ENCODE measurements around the gene IFIH1. TPM values are rescaled to one million over a fixed set of nuclear protein-coding genes. Genes with fewer than 3 reads are reported as not detected.
A peak's percentile ranks its signal among the peaks of the same experiment; 100 is the strongest.

Gene IFIH1
- total RNA-seq, 1 donor from 2014 or later, result 2.1 TPM

- Mint-ChIP-seq H3K36me3 (ENCODE audit: low read depth) (no peaks in the 10 kb centered on the region), H3K4me3 (ENCODE audit: unreplicated experiment) (no peak overlapping the region), H3K4me1 (ENCODE audit: low read depth) (peaks cover 48% of the 10 kb centered on the region), H3K27ac (ENCODE audit: unreplicated experiment) (no peak overlapping the region), H3K27me3 (ENCODE audit: low read depth) (no peaks in the 10 kb centered on the region), H3K9me3 (ENCODE audit: low read depth) (no peaks in the 10 kb centered on the region)
- no peak for DNase-seq (ENCODE audit: low spot score)
- TF ChIP-seq CTCF (IDR thresholded peaks at IDR 0.05), result no peak
Measured at GRCh38 chr2:162258169-162258568, 60.3 kb downstream of the IFIH1 start.

- no peak for TF ChIP-seq CTCF (IDR thresholded peaks at IDR 0.05)
- no peaks in the 10 kb centered on the region for H3K36me3 Mint-ChIP-seq (ENCODE audit: low read depth)
- H3K4me1 Mint-ChIP-seq (ENCODE audit: low read depth), result peaks cover 48% of the 10 kb centered on the region
- no peaks in the 10 kb centered on the region for H3K27me3 Mint-ChIP-seq (ENCODE audit: low read depth)
- H3K4me3 Mint-ChIP-seq (ENCODE audit: unreplicated experiment), result no peak overlapping the region
- H3K9me3 Mint-ChIP-seq (ENCODE audit: low read depth), result no peaks in the 10 kb centered on the region
- no peak for DNase-seq (ENCODE audit: low spot score)
- no peak overlapping the region for H3K27ac Mint-ChIP-seq (ENCODE audit: unreplicated experiment)
Measured at GRCh38 chr2:162257425-162257824, 61.1 kb downstream of the IFIH1 start.

- DNase-seq (ENCODE audit: low spot score), result no peak
- Mint-ChIP-seq H3K4me3 (ENCODE audit: unreplicated experiment) (no peak overlapping the region), H3K9me3 (ENCODE audit: low read depth) (no peaks in the 10 kb centered on the region), H3K36me3 (ENCODE audit: low read depth) (no peaks in the 10 kb centered on the region), H3K4me1 (ENCODE audit: low read depth) (peaks cover 43% of the 10 kb centered on the region), H3K27me3 (ENCODE audit: low read depth) (no peaks in the 10 kb centered on the region), H3K27ac (ENCODE audit: unreplicated experiment) (peak overlapping the region; percentile 29)
- TF ChIP-seq CTCF (IDR thresholded peaks at IDR 0.05), result no peak
Measured at GRCh38 chr2:162256591-162256991, 61.9 kb downstream of the IFIH1 start.

GRCh38 chr2:162254236-162254871 is 64.1 kb downstream of the IFIH1 start:
- peaks cover 3% of the 10 kb centered on the region for H3K36me3 Mint-ChIP-seq (ENCODE audit: low read depth)
- H3K4me1 Mint-ChIP-seq (ENCODE audit: low read depth), result peaks cover 30% of the 10 kb centered on the region
- no peak overlapping the region for H3K27ac Mint-ChIP-seq (ENCODE audit: unreplicated experiment)
- H3K4me3 Mint-ChIP-seq (ENCODE audit: unreplicated experiment), result no peak overlapping the region
- DNase-seq (ENCODE audit: low spot score), result no peak
- no peak for TF ChIP-seq CTCF (IDR thresholded peaks at IDR 0.05)
- H3K27me3 Mint-ChIP-seq (ENCODE audit: low read depth), result no peaks in the 10 kb centered on the region
- peaks cover 10% of the 10 kb centered on the region for H3K9me3 Mint-ChIP-seq (ENCODE audit: low read depth)

GRCh38 chr2:162253435-162253834 is 65.0 kb downstream of the IFIH1 start:
- H3K27ac Mint-ChIP-seq (ENCODE audit: unreplicated experiment), result no peak overlapping the region
- DNase-seq (ENCODE audit: low spot score), result no peak
- peaks cover 12% of the 10 kb centered on the region for H3K9me3 Mint-ChIP-seq (ENCODE audit: low read depth)
- peaks cover 5% of the 10 kb centered on the region for H3K36me3 Mint-ChIP-seq (ENCODE audit: low read depth)
- no peak overlapping the region for H3K4me3 Mint-ChIP-seq (ENCODE audit: unreplicated experiment)
- peaks cover 21% of the 10 kb centered on the region for H3K4me1 Mint-ChIP-seq (ENCODE audit: low read depth)
- no peaks in the 10 kb centered on the region for H3K27me3 Mint-ChIP-seq (ENCODE audit: low read depth)
- TF ChIP-seq CTCF (IDR thresholded peaks at IDR 0.05), result no peak

All from chondrocyte (in vitro differentiated cells).